ENCODE measurements around the gene FXYD1.

Gene FXYD1

GRCh38 chr19:35112995-35113688 is 25.5 kb upstream of the FXYD1 start:
- Histone ChIP-seq H3K4me1 (ENCODE audit: insufficient read depth, low read length, poor library complexity, severe bottlenecking) (peaks cover 3% of the 10 kb centered on the region), H3K79me2 (ENCODE audit: insufficient read depth, low read length) (no peaks in the 10 kb centered on the region), H3K27me3 (ENCODE audit: insufficient read depth, low read length, poor library complexity, severe bottlenecking) (no peaks in the 10 kb centered on the region), H2AFZ (ENCODE audit: low read length) (no peak overlapping the region), H3K4me3 (ENCODE audit: low read length, poor library complexity, severe bottlenecking) (no peak overlapping the region), H3K36me3 (ENCODE audit: insufficient read depth, low read length) (no peaks in the 10 kb centered on the region), H3F3A (ENCODE audit: low read depth) (no peaks in the 10 kb centered on the region), H3K9ac (ENCODE audit: low read depth, low read length, poor library complexity, severe bottlenecking) (no peak overlapping the region), H3K9me2 (replicated peaks; ENCODE audit: low read depth, low read length) (no peaks in the 10 kb centered on the region), H3K9me3 (ENCODE audit: insufficient read depth, low read depth, low read length) (no peaks in the 10 kb centered on the region), H4K20me1 (ENCODE audit: insufficient read depth, low read length, poor library complexity, severe bottlenecking) (no peaks in the 10 kb centered on the region), H3K4me2 (ENCODE audit: low read depth, low read length, poor library complexity, severe bottlenecking) (no peak overlapping the region)
- TF ChIP-seq EZH2phosphoT487 (IDR thresholded peaks at IDR 0.05; ENCODE audit: borderline replicate concordance) = no peak
- no peak for TF ChIP-seq CTCF (conservative IDR thresholded peaks at IDR 0.05; ENCODE audit: low read length)

- H4K20me1 ChIP-seq (ENCODE audit: insufficient read depth, low read length, poor library complexity, severe bottlenecking) = no peaks in the 10 kb centered on the region
- no peaks in the 10 kb centered on the region for H3K27me3 ChIP-seq (ENCODE audit: insufficient read depth, low read length, poor library complexity, severe bottlenecking)
- H3K4me1 ChIP-seq (ENCODE audit: insufficient read depth, low read length, poor library complexity, severe bottlenecking) = peaks cover 3% of the 10 kb centered on the region
- H3K9ac ChIP-seq (ENCODE audit: low read depth, low read length, poor library complexity, severe bottlenecking) = no peak overlapping the region
- peak overlapping the region; percentile 72 for H2AFZ ChIP-seq (ENCODE audit: low read length)
- H3K4me3 ChIP-seq (ENCODE audit: low read length, poor library complexity, severe bottlenecking) = peak overlapping the region; percentile 38
- H3F3A ChIP-seq (ENCODE audit: low read depth) = no peaks in the 10 kb centered on the region
- no peaks in the 10 kb centered on the region for H3K36me3 ChIP-seq (ENCODE audit: insufficient read depth, low read length)
- no peaks in the 10 kb centered on the region for H3K79me2 ChIP-seq (ENCODE audit: insufficient read depth, low read length)
- no peaks in the 10 kb centered on the region for H3K9me3 ChIP-seq (ENCODE audit: insufficient read depth, low read depth, low read length)
- TF ChIP-seq CTCF (conservative IDR thresholded peaks at IDR 0.05; ENCODE audit: low read length) (peak; percentile 96), EZH2phosphoT487 (IDR thresholded peaks at IDR 0.05; ENCODE audit: borderline replicate concordance) (no peak)
- no peaks in the 10 kb centered on the region for H3K9me2 ChIP-seq (replicated peaks; ENCODE audit: low read depth, low read length)
- H3K4me2 ChIP-seq (ENCODE audit: low read depth, low read length, poor library complexity, severe bottlenecking) = peak overlapping the region; percentile 55
Observed at GRCh38 chr19:35114353-35115176, 24.1 kb upstream of the FXYD1 start.

GRCh38 chr19:35115177-35115951 is 23.3 kb upstream of the FXYD1 start, which contains the start of gene FXYD3:
Gene FXYD3, plus strand, starts transcription at chr19:35115823. Its CDS starts 3,554 bp downstream, at chr19:35119377.
- no peak within 1 kb of the TSS for H3K9ac ChIP-seq (ENCODE audit: low read depth, low read length, poor library complexity, severe bottlenecking)
- H2AFZ ChIP-seq (ENCODE audit: low read length) = peak within 1 kb of the TSS; percentile 72
- no peaks in the 10 kb centered on the region for H3F3A ChIP-seq (ENCODE audit: low read depth)
- H3K79me2 ChIP-seq (ENCODE audit: insufficient read depth, low read length) = no peaks in the 10 kb centered on the region
- H4K20me1 ChIP-seq (ENCODE audit: insufficient read depth, low read length, poor library complexity, severe bottlenecking) = no peaks in the 10 kb centered on the region
- no peaks in the 10 kb centered on the region for H3K9me2 ChIP-seq (replicated peaks; ENCODE audit: low read depth, low read length)
- H3K4me1 ChIP-seq (ENCODE audit: insufficient read depth, low read length, poor library complexity, severe bottlenecking) = peaks cover 3% of the 10 kb centered on the region
- H3K9me3 ChIP-seq (ENCODE audit: insufficient read depth, low read depth, low read length) = no peaks in the 10 kb centered on the region
- peak within 1 kb of the TSS; percentile 38 for H3K4me3 ChIP-seq (ENCODE audit: low read length, poor library complexity, severe bottlenecking)
- H3K4me2 ChIP-seq (ENCODE audit: low read depth, low read length, poor library complexity, severe bottlenecking) = peak within 1 kb of the TSS; percentile 55
- no peaks in the 10 kb centered on the region for H3K36me3 ChIP-seq (ENCODE audit: insufficient read depth, low read length)
- TF ChIP-seq EZH2phosphoT487 (IDR thresholded peaks at IDR 0.05; ENCODE audit: borderline replicate concordance) (no peak), CTCF (conservative IDR thresholded peaks at IDR 0.05; ENCODE audit: low read length) (no peak)
- no peaks in the 10 kb centered on the region for H3K27me3 ChIP-seq (ENCODE audit: insufficient read depth, low read length, poor library complexity, severe bottlenecking)
